MM.1S (cell line): ENCODE results near the gene ZC2HC1B.

ENCODE experiments used
- DNase-seq: peaks from one replicate; pipeline ENCODE4 v3.0.0-alpha.2; 2015
- H2AFZ ChIP-seq: fragments of 300-600 bp; sonication (generic); 2 replicates; pipeline ENCODE4 v1.6.0; 2016; ENCODE audit warnings: antibody characterized with exemption, low read length
- H3F3A ChIP-seq: fragments of 300-600 bp; sonication (generic); 2 replicates; pipeline ENCODE4 v1.6.1; 2016; ENCODE audit warnings: mild to moderate bottlenecking, antibody characterized with exemption, low read length, moderate library complexity, mixed read lengths; ENCODE audit not compliant: insufficient read depth
- H3K27ac ChIP-seq: fragments of 300-600 bp; sonication (generic); 2 replicates; pipeline ENCODE4 v1.5.1; 2016; ENCODE audit warnings: mild to moderate bottlenecking, low read length
- H3K27me3 ChIP-seq: fragments of 300-600 bp; sonication (generic); replicated peaks from 2 replicates; pipeline ENCODE4 v1.6.0; 2016; ENCODE audit warnings: low read length; ENCODE audit not compliant: insufficient read depth
- H3K36me3 ChIP-seq: fragments of 300-600 bp; sonication (generic); replicated peaks from 2 replicates; pipeline ENCODE4 v1.6.1; 2016; ENCODE audit warnings: mild to moderate bottlenecking, low read length, mixed read lengths; ENCODE audit not compliant: insufficient read depth
- H3K4me1 ChIP-seq: fragments of 300-600 bp; sonication (generic); 2 replicates; pipeline ENCODE4 v1.6.1; 2016; ENCODE audit warnings: low read length, mixed read lengths
- H3K4me2 ChIP-seq: fragments of 300-600 bp; sonication (generic); 2 replicates; pipeline ENCODE4 v1.6.0; 2016; ENCODE audit warnings: low read depth, low read length
- H3K4me3 ChIP-seq: fragments of 300-600 bp; sonication (generic); 2 replicates; pipeline ENCODE4 v1.5.1; 2016; ENCODE audit warnings: low read length, mixed read lengths
- H3K79me2 ChIP-seq: fragments of 300-600 bp; sonication (generic); 2 replicates; pipeline ENCODE4 v1.6.1; 2016; ENCODE audit warnings: mixed run types, low read length, mixed read lengths
- H3K9ac ChIP-seq: fragments of 300-600 bp; sonication (generic); 2 replicates; pipeline ENCODE4 v1.6.1; 2016; ENCODE audit warnings: low read length, mixed read lengths
- H3K9me2 ChIP-seq: fragments of 300-600 bp; sonication (generic); replicated peaks from 2 replicates; pipeline ENCODE4 v1.6.1; 2016; ENCODE audit warnings: mild to moderate bottlenecking, low read length, mixed read lengths; ENCODE audit not compliant: insufficient read depth
- H3K9me3 ChIP-seq: fragments of 300-600 bp; sonication (generic); replicated peaks from 2 replicates; pipeline ENCODE4 v1.6.1; 2016; ENCODE audit warnings: mild to moderate bottlenecking, low read length, mixed read lengths; ENCODE audit not compliant: insufficient read depth
- H4K20me1 ChIP-seq: fragments of 300-600 bp; sonication (generic); 2 replicates; pipeline ENCODE4 v1.6.1; 2016; ENCODE audit warnings: mild to moderate bottlenecking, low read length, moderate library complexity, mixed read lengths; ENCODE audit not compliant: insufficient read depth
- EZH2 ChIP-seq: fragments of 300-600 bp; sonication (generic); optimal IDR thresholded peaks from 2 replicates; pipeline ENCODE3; 2017; ENCODE audit warnings: low read depth, mild to moderate bottlenecking, antibody characterized with exemption, low read length, mixed read lengths
- EZH2phosphoT487 ChIP-seq: fragments of 300-600 bp; sonication (generic); IDR thresholded peaks from 2 replicates; pipeline ENCODE4 v1.6.1; 2018; ENCODE audit warnings: antibody characterized with exemption, low read length
- TF ChIP-seq, protein P1 (sequence below): fragments of 300-600 bp; sonication (generic); IDR thresholded peaks from 2 replicates; pipeline ENCODE4 v1.5.1; 2016; ENCODE audit warnings: antibody characterized with exemption, low read length, mixed read lengths

Gene ZC2HC1B

GRCh38 chr6:143882401-143882930 lies 18.2 kb downstream of the ZC2HC1B start:
- Histone ChIP-seq H4K20me1 (no peaks in the 10 kb centered on the region), H3K27ac (no peak overlapping the region), H2AFZ (no peak overlapping the region), H3K9me3 (no peaks in the 10 kb centered on the region), H3K9me2 (no peaks in the 10 kb centered on the region), H3K27me3 (no peaks in the 10 kb centered on the region), H3K4me1 (no peaks in the 10 kb centered on the region), H3F3A (no peaks in the 10 kb centered on the region), H3K4me2 (no peak overlapping the region), H3K9ac (no peak overlapping the region), H3K36me3 (no peaks in the 10 kb centered on the region), H3K79me2 (no peaks in the 10 kb centered on the region), H3K4me3 (no peak overlapping the region)
- TF ChIP-seq, protein P1, sequence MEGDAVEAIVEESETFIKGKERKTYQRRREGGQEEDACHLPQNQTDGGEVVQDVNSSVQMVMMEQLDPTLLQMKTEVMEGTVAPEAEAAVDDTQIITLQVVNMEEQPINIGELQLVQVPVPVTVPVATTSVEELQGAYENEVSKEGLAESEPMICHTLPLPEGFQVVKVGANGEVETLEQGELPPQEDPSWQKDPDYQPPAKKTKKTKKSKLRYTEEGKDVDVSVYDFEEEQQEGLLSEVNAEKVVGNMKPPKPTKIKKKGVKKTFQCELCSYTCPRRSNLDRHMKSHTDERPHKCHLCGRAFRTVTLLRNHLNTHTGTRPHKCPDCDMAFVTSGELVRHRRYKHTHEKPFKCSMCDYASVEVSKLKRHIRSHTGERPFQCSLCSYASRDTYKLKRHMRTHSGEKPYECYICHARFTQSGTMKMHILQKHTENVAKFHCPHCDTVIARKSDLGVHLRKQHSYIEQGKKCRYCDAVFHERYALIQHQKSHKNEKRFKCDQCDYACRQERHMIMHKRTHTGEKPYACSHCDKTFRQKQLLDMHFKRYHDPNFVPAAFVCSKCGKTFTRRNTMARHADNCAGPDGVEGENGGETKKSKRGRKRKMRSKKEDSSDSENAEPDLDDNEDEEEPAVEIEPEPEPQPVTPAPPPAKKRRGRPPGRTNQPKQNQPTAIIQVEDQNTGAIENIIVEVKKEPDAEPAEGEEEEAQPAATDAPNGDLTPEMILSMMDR: no peak
- TF ChIP-seq EZH2: no peak
- no peak for TF ChIP-seq EZH2phosphoT487
- DNase-seq: no peak

DNA sequence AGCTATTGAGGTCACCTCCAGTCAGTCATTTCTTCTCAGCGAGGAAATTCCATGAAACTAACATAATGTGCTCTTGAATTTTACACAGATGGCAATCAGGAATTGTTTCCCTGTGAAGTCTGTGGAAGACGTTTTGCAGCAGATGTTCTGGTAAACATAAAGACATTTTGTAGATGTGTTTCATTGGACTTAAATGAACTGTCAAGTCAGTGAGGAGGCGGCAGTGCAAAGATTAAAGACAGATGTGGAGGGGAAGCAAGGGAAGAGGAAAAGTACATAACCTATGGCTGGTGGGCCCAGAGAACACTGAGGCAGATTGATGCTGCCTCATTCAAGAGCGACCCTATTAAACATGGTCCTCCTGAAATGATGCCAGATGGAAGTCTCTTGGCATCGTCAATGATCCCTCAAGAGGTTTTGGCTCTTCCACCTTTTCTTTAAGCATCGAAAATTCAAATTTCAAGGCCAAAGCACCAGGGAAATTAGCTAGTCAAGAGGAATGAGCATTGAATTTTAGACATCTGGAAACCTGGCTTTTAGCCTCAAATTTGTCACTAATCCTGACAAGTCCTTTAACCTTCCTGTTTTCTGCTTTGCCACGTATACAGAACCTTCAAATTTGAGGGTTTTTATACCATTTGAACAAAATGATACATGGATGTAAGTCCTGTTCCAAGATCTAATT lies 20.1 kb downstream of the ZC2HC1B start:
- no peaks in the 10 kb centered on the region for H3K9me2 ChIP-seq
- H3K9ac ChIP-seq: no peak overlapping the region
- H2AFZ ChIP-seq: no peak overlapping the region
- H3K4me3 ChIP-seq: no peak overlapping the region
- H3K36me3 ChIP-seq: no peaks in the 10 kb centered on the region
- no peaks in the 10 kb centered on the region for H3K4me1 ChIP-seq
- no peaks in the 10 kb centered on the region for H4K20me1 ChIP-seq
- H3K27me3 ChIP-seq: no peaks in the 10 kb centered on the region
- no peak overlapping the region for H3K4me2 ChIP-seq
- no peak for TF ChIP-seq EZH2phosphoT487
- TF ChIP-seq, protein P1: no peak
- no peak for TF ChIP-seq EZH2
- H3K79me2 ChIP-seq: no peaks in the 10 kb centered on the region
- no peak overlapping the region for H3K27ac ChIP-seq
- H3K9me3 ChIP-seq: no peaks in the 10 kb centered on the region
- H3F3A ChIP-seq: no peaks in the 10 kb centered on the region
- DNase-seq: no peak

- Histone ChIP-seq H3K4me3 (no peak overlapping the region), H4K20me1 (no peaks in the 10 kb centered on the region), H2AFZ (no peak overlapping the region), H3K4me1 (no peaks in the 10 kb centered on the region), H3F3A (no peaks in the 10 kb centered on the region), H3K9ac (no peak overlapping the region), H3K9me2 (no peaks in the 10 kb centered on the region), H3K36me3 (no peaks in the 10 kb centered on the region), H3K79me2 (no peaks in the 10 kb centered on the region), H3K27me3 (no peaks in the 10 kb centered on the region), H3K27ac (no peak overlapping the region), H3K9me3 (no peaks in the 10 kb centered on the region), H3K4me2 (no peak overlapping the region)
- DNase-seq: no peak
- TF ChIP-seq EZH2phosphoT487 (no peak), EZH2 (no peak)
- TF ChIP-seq, protein P1: no peak
Observed at GRCh38 chr6:143885116-143885515, 20.8 kb downstream of the ZC2HC1B start.
